SH-SY5Y (cell line): ENCODE measurements around the gene GRK1.

Experiments used
- GATA2 ChIP-seq: IDR thresholded peaks from 2 replicates; pipeline ENCODE4 v1.6.1; 2011; ENCODE audit warnings: mild to moderate bottlenecking, low read depth, low read length
- GATA3 ChIP-seq: IDR thresholded peaks from 2 replicates; pipeline ENCODE4 v1.6.1; 2011; ENCODE audit warnings: low read depth, mild to moderate bottlenecking, low read length, moderate library complexity

- TF ChIP-seq GATA2 = no peak
- no peak for TF ChIP-seq GATA3
Observed at GRCh38 chr13:113622791-113623490, 44.1 kb upstream of the GRK1 start.
